Erythroblast (primary cell): ENCODE measurements around the gene FAM43A.
A peak's percentile ranks its signal among the peaks of the same experiment; 100 is the strongest.

Experiments
- DNase-seq, 2 experiments: peaks; one replicate each; lab custom pipeline; 2025; lab: John Stamatoyannopoulos, UW
- GATA1 ChIP-seq: IDR thresholded peaks from 2 replicates; pipeline ENCODE4 v1.6.1; 2011; ENCODE audit warnings: low read depth, mild to moderate bottlenecking, control low read depth, low read length, moderate library complexity
- POLR2A ChIP-seq: IDR thresholded peaks from 2 replicates; pipeline ENCODE4 v1.6.1; 2011; ENCODE audit warnings: mild to moderate bottlenecking, low read length

Gene FAM43A

DNA sequence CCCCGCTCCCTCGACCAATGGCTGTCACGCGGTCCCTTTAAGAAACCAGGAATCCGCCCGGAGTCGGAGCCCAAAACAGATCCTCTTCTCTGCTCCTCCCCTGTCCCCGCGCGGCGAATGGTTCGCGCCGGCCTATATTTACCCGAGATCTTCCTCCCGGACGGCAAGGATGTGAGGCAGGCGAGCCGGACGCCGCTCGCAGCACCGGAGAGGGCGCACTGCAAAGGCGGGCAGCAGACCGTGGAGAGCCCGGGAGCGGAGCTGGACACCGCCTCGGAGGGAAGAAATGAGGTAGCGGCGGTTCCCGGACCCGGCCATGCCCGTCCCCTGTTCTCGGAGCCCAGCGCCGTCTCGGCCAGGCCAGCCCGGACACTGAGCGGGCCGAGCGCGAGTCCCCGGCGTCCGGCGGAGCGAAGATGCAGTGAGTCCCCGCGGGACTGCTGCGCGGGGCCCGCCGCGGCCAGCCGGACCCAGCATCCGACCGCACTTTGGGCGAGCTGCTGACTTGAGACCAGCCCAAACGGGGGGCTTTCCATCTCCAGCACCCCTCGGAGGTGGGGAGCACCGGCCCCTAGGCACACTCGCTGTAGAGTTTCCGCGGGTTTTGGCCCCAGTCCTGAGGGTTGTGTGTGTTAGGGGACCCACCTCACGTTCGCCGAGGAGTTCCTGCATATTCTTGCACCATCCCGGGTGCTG lies at the start of gene FAM43A:
TSS of gene FAM43A (plus strand) at position 166 of the 696 bp plus-strand sequence. CDS start 944 bp downstream, outside the sequence.
- peak; percentile 25 to 30 for DNase-seq
- TF ChIP-seq GATA1, result no peak
- TF ChIP-seq POLR2A, result peak; percentile 40

GRCh38 chr3:194637066-194637465 lies 48.6 kb upstream of the FAM43A start:
- DNase-seq, result no peak
- TF ChIP-seq POLR2A (no peak), GATA1 (no peak)

DNA sequence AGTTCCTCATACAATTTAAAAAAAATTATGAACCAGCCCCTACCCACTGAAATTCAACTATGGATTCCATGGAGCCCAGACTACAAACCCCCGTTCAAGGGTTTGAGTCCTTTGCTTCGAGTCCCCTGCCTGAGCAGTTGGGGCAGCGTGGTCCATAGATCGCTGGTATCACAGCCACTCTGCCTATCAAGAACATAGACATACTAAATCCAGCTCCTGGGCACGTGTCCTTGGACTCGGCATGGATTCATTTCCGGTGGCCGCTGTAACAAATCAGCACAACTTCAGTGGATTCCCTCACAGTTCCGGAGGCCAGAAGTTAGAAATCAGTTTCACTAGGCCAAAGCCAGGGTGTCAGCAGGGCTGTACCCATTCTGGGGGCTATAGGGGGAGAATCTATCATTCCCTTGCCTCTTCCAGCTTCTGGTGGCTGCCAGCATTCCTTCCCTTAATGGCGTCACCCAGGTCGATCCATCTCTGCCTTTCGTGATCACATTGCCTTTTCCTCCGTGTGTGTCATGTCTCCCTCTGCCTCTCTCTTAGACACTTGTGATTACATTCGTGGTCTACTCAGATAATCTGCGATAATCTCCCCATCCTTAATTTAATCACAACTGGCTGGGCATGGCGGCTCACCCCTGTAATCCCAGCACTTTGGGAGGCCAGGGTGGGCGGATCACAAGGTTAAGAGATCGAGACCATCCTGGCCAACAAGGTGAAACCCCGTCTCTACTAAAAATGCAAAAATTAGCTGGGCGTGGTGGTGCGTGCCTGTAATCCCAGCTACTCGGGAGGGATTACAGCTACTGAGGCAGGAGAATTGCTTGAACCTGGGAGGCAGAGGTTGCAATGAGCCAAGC lies 47.9 kb upstream of the FAM43A start:
- TF ChIP-seq GATA1 (no peak), POLR2A (no peak)
- no peak for DNase-seq

DNA sequence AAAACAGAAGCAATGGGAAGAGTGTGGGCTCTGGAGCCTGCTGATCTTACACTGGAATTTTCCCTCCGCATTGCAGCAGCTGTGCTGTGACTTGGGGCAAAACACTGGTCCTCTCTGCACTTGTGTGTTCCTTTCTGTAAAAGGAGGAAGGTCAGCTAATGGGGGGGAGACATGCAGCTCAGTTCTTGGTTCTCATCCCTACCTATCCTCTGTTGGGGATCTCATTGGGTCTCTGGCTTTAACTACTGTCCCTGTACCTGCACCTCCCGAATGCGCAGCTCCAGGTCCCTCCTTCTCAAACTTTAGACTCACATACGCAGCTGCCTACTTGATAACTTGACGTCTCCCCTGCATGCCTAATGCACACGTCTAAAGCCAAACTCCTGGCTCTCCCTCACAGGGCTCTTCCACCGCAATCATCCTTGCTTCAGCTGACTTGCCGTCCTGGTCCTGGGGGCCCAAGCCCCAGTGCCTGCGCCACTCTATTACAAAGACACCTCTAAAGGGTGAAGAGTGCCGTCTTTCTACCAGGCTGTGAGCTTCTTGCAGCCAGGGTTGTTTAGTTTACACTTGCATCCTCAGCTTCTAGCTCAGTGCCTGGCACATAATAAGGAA lies 46.6 kb upstream of the FAM43A start:
- DNase-seq, result no peak
- TF ChIP-seq GATA1, result no peak
- no peak for TF ChIP-seq POLR2A

DNA sequence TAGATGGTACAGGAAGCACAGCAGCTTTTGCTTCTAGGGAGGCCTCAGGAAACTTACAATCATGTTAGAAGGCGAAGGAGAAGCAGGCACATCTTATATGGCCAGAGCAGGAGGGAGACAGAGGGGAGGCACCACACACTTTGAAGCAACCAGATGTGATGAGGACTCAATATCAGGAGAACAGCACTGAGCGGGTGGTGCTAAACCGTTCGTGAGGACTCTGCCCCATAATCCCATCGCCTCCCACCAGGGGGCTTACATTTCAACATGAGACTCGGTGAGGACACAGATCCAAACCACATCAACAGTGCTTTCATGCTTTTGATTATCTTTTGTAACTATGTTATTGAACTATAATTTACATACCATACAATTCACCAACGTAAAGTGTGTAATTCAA lies 44.9 kb upstream of the FAM43A start:
- TF ChIP-seq GATA1, result no peak
- TF ChIP-seq POLR2A, result no peak
- peak; percentile 49 to 66 for DNase-seq

GRCh38 chr3:194642769-194643168 lies 42.9 kb upstream of the FAM43A start:
- TF ChIP-seq GATA1 (no peak), POLR2A (no peak)
- DNase-seq, result no peak

GRCh38 chr3:194647747-194648146 lies 37.9 kb upstream of the FAM43A start:
- no peak for TF ChIP-seq POLR2A
- no peak for TF ChIP-seq GATA1
- no peak for DNase-seq

DNA sequence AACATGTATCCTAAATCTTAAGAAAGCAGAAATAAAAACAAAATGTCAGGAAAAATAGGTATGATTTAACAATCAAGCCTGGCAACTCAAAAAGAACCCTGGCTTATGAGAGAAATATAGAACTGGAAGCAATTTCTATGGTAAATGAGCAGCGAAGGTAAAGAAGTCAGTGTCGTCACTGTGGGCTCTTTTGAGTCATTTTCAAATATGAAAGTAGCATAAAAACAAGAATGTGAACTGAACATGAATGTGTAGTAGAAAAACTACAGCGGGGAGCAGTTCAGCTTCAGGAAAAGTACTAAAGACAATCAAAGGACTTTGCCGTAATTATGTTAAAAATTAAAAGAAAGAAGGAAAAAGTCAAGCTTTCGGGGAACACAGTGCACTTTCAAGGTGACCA lies 31.2 kb upstream of the FAM43A start:
- DNase-seq, result no peak
- no peak for TF ChIP-seq GATA1
- TF ChIP-seq POLR2A, result no peak

- DNase-seq, result no peak
- TF ChIP-seq GATA1, result no peak
- no peak for TF ChIP-seq POLR2A
Observed at GRCh38 chr3:194657439-194657838, 28.2 kb upstream of the FAM43A start.

- no peak for DNase-seq
- TF ChIP-seq POLR2A, result no peak
- no peak for TF ChIP-seq GATA1
Observed at GRCh38 chr3:194658477-194659242, 27.0 kb upstream of the FAM43A start.

DNA sequence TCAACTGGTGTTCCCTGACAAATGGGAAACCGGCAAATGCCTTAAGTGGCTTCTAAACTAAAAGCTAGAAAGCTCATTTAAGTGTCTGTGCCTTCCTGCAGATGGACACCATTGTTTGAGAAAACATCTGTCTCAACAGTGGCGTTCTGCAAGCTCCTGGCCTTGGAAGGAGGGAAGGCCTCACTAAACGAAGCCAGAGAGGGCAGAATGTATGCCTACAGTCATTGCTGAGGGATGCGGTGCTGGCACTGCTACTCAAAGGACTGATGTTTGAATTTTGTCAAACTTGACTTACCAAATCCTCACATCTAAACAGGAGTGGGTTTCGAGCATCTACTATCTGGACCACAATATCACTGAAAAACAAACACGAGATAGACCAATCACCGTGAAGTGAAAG lies 25.9 kb upstream of the FAM43A start:
- no peak for DNase-seq
- no peak for TF ChIP-seq POLR2A
- no peak for TF ChIP-seq GATA1

- peak; percentile 56 to 83 for DNase-seq
Observed at GRCh38 chr3:194661374-194661773, 24.3 kb upstream of the FAM43A start.

GRCh38 chr3:194661946-194662345 lies 23.7 kb upstream of the FAM43A start:
- peak; percentile 30 to 40 for DNase-seq
- no peak for TF ChIP-seq GATA1
- TF ChIP-seq POLR2A, result no peak

More at GRCh38 chr3:194661374-194661773, 24.3 kb upstream of the FAM43A start:
- TF ChIP-seq POLR2A (no peak), GATA1 (no peak)

GRCh38 chr3:194664857-194665256 lies 20.8 kb upstream of the FAM43A start:
- peak; percentile 36 to 42 for DNase-seq
- no peak for TF ChIP-seq GATA1
- TF ChIP-seq POLR2A, result no peak
